SU-DHL-6 (cell line): ENCODE measurements around the gene DALRD3.

Experiments
- EZH2phosphoT487 ChIP-seq: fragments of 200-600 bp; sonication (generic), shearing (Covaris generic); conservative IDR thresholded peaks from 2 replicates; pipeline ENCODE4 v1.6.1; 2018; ENCODE audit warnings: mild to moderate bottlenecking, antibody characterized with exemption, low read length, moderate library complexity, mixed read lengths
- TF ChIP-seq, protein P1 (sequence below): fragments of 200-600 bp; sonication (generic); IDR thresholded peaks from one replicate; pipeline ENCODE4 v1.5.1; 2017; ENCODE audit warnings: antibody characterized with exemption, mild to moderate bottlenecking, low read length, moderate library complexity; ENCODE audit not compliant: insufficient read depth, poor library complexity, severe bottlenecking

GRCh38 chr3:48996640-48997039 lies 21.7 kb downstream of the DALRD3 start:
- TF ChIP-seq, protein P1, sequence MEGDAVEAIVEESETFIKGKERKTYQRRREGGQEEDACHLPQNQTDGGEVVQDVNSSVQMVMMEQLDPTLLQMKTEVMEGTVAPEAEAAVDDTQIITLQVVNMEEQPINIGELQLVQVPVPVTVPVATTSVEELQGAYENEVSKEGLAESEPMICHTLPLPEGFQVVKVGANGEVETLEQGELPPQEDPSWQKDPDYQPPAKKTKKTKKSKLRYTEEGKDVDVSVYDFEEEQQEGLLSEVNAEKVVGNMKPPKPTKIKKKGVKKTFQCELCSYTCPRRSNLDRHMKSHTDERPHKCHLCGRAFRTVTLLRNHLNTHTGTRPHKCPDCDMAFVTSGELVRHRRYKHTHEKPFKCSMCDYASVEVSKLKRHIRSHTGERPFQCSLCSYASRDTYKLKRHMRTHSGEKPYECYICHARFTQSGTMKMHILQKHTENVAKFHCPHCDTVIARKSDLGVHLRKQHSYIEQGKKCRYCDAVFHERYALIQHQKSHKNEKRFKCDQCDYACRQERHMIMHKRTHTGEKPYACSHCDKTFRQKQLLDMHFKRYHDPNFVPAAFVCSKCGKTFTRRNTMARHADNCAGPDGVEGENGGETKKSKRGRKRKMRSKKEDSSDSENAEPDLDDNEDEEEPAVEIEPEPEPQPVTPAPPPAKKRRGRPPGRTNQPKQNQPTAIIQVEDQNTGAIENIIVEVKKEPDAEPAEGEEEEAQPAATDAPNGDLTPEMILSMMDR: no peak
- no peak for TF ChIP-seq EZH2phosphoT487
